Measurements from ENCODE around the gene VAMP4.

Gene VAMP4

DNA sequence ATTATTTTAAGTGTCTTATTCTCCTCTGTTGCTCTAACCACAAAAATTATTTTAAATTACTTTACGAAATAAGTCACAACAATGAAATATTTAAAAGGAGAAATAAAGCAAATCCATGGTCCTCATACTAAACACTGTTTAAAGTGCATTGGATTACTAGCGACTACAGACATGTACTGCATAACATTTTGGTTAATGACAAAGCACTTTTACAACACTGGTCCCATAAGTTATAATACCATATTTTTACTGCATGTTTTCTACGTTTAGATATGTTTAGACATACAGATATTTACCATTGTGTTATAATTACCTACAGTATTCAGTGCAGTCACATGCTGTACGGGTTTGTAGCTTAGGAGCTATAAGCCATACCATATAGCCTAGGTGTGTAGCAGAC lies 30.2 kb downstream of the VAMP4 start:
- ATAC-seq: no peak
- TF ChIP-seq ZFP30 (CRISPR knock-in tag; IDR thresholded peaks at IDR 0.05) (no peak), ISL1 (CRISPR knock-in tag; IDR thresholded peaks at IDR 0.05) (no peak), PPARA (CRISPR knock-in tag; IDR thresholded peaks at IDR 0.05; ENCODE audit: borderline replicate concordance) (no peak), SNAI2 (CRISPR knock-in tag; IDR thresholded peaks at IDR 0.05) (no peak), ARNTL (CRISPR knock-in tag; IDR thresholded peaks at IDR 0.05; ENCODE audit: borderline replicate concordance, low read depth) (no peak), TOX (CRISPR knock-in tag; IDR thresholded peaks at IDR 0.05; ENCODE audit: borderline replicate concordance) (no peak), TCF4 (CRISPR knock-in tag; IDR thresholded peaks at IDR 0.05; ENCODE audit: borderline replicate concordance) (no peak), ZFP3 (CRISPR knock-in tag; IDR thresholded peaks at IDR 0.05) (no peak), GLIS3 (CRISPR knock-in tag; IDR thresholded peaks at IDR 0.05) (no peak), ZNF565 (CRISPR knock-in tag; conservative IDR thresholded peaks at IDR 0.05; ENCODE audit: low read depth) (no peak)
- TF ChIP-seq, protein P1, sequence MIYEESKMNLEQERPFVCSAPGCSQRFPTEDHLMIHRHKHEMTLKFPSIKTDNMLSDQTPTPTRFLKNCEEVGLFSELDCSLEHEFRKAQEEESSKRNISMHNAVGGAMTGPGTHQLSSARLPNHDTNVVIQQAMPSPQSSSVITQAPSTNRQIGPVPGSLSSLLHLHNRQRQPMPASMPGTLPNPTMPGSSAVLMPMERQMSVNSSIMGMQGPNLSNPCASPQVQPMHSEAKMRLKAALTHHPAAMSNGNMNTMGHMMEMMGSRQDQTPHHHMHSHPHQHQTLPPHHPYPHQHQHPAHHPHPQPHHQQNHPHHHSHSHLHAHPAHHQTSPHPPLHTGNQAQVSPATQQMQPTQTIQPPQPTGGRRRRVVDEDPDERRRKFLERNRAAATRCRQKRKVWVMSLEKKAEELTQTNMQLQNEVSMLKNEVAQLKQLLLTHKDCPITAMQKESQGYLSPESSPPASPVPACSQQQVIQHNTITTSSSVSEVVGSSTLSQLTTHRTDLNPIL (CRISPR knock-in tag; IDR thresholded peaks at IDR 0.05; ENCODE audit: low read depth): no peak
- TF ChIP-seq, protein P2, sequence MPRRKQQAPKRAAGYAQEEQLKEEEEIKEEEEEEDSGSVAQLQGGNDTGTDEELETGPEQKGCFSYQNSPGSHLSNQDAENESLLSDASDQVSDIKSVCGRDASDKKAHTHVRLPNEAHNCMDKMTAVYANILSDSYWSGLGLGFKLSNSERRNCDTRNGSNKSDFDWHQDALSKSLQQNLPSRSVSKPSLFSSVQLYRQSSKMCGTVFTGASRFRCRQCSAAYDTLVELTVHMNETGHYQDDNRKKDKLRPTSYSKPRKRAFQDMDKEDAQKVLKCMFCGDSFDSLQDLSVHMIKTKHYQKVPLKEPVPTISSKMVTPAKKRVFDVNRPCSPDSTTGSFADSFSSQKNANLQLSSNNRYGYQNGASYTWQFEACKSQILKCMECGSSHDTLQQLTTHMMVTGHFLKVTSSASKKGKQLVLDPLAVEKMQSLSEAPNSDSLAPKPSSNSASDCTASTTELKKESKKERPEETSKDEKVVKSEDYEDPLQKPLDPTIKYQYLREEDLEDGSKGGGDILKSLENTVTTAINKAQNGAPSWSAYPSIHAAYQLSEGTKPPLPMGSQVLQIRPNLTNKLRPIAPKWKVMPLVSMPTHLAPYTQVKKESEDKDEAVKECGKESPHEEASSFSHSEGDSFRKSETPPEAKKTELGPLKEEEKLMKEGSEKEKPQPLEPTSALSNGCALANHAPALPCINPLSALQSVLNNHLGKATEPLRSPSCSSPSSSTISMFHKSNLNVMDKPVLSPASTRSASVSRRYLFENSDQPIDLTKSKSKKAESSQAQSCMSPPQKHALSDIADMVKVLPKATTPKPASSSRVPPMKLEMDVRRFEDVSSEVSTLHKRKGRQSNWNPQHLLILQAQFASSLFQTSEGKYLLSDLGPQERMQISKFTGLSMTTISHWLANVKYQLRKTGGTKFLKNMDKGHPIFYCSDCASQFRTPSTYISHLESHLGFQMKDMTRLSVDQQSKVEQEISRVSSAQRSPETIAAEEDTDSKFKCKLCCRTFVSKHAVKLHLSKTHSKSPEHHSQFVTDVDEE (CRISPR knock-in tag; IDR thresholded peaks at IDR 0.05): no peak

DNA sequence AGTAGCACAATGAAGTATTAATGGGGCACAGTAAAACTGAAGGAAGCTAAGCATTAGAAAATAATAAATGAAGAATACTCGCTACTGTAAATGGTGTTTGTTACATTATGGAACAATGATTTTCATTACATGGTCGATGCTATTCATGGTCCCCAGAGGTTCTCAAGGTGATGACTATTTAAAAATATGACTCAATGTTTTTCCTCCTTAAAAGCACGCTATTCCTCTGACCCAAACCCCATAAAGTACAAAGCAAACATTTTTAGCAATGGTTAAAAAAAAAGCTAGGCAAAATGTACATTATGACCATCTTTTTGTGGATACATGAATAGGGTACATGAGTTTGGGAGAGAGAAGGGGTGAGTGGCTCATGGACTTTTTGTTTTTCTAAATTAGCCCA lies 34.3 kb downstream of the VAMP4 start:
- TF ChIP-seq ZFP30 (CRISPR knock-in tag; IDR thresholded peaks at IDR 0.05) (no peak), PPARA (CRISPR knock-in tag; IDR thresholded peaks at IDR 0.05; ENCODE audit: borderline replicate concordance) (no peak), ZNF70 (CRISPR knock-in tag; IDR thresholded peaks at IDR 0.05) (no peak), OSR1 (CRISPR knock-in tag; IDR thresholded peaks at IDR 0.05) (no peak), ZFP3 (CRISPR knock-in tag; IDR thresholded peaks at IDR 0.05) (no peak), TCF4 (CRISPR knock-in tag; IDR thresholded peaks at IDR 0.05; ENCODE audit: borderline replicate concordance) (no peak), SNAI2 (CRISPR knock-in tag; IDR thresholded peaks at IDR 0.05) (no peak), ZC3H10 (CRISPR knock-in tag; IDR thresholded peaks at IDR 0.05) (no peak), ISL1 (CRISPR knock-in tag; IDR thresholded peaks at IDR 0.05) (no peak), TOX (CRISPR knock-in tag; IDR thresholded peaks at IDR 0.05; ENCODE audit: borderline replicate concordance) (no peak)
- no peak for ATAC-seq

DNA sequence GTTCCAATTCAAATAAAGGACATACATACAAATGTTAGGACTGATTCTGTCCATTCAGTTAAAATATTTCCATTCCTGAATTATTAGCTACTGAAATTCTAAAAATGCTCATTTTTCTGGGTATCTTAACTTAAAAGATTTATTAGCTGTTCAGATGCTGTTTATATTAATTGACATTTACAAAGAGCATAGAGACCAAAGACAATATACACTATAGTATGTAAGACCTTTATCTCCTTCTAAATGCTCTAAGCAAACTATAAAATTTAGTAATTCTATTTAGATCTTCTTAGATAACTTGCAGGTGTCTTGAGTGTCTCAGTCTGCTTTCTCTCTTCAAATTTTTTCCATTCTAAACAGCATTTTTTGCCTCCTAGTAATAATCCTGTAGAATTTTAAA lies 39.3 kb downstream of the VAMP4 start:
- ATAC-seq: no peak
- peak; percentile 94 for TF ChIP-seq ISL1 (CRISPR knock-in tag; IDR thresholded peaks at IDR 0.05)
- TF ChIP-seq ZNF565 (CRISPR knock-in tag; conservative IDR thresholded peaks at IDR 0.05; ENCODE audit: low read depth): no peak
- TF ChIP-seq, protein P3, sequence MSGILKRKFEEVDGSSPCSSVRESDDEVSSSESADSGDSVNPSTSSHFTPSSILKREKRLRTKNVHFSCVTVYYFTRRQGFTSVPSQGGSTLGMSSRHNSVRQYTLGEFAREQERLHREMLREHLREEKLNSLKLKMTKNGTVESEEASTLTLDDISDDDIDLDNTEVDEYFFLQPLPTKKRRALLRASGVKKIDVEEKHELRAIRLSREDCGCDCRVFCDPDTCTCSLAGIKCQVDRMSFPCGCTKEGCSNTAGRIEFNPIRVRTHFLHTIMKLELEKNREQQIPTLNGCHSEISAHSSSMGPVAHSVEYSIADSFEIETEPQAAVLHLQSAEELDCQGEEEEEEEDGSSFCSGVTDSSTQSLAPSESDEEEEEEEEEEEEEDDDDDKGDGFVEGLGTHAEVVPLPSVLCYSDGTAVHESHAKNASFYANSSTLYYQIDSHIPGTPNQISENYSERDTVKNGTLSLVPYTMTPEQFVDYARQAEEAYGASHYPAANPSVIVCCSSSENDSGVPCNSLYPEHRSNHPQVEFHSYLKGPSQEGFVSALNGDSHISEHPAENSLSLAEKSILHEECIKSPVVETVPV (CRISPR knock-in tag; IDR thresholded peaks at IDR 0.05): no peak
- TF ChIP-seq, protein P4, sequence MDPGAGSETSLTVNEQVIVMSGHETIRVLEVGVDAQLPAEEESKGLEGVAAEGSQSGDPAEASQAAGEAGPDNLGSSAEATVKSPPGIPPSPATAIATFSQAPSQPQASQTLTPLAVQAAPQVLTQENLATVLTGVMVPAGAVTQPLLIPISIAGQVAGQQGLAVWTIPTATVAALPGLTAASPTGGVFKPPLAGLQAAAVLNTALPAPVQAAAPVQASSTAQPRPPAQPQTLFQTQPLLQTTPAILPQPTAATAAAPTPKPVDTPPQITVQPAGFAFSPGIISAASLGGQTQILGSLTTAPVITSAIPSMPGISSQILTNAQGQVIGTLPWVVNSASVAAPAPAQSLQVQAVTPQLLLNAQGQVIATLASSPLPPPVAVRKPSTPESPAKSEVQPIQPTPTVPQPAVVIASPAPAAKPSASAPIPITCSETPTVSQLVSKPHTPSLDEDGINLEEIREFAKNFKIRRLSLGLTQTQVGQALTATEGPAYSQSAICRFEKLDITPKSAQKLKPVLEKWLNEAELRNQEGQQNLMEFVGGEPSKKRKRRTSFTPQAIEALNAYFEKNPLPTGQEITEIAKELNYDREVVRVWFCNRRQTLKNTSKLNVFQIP (CRISPR knock-in tag; IDR thresholded peaks at IDR 0.05; ENCODE audit: borderline replicate concordance, low read depth): no peak

DNA sequence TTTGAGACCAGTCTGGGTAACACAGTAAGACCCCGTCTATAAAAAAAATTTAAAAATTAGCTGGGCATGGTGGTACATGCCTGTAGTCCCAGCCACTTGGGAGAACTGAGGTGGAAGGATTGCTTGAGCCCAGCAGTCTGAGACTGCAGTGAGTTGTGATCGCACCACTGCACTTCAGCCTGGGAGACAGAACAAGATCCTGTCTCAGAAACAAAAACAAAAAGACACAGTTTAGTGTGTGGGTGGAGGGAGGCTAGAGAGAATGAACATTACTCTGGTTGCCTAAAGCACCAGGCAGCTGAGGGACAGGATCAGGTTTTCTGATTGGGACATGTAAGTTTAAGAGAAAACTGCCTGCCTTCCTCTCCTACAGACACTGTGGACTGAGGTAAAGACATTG lies 42.3 kb downstream of the VAMP4 start:
- ATAC-seq: no peak

More for the DNA sequence above, 42.3 kb downstream of the VAMP4 start:
- no peak for TF ChIP-seq SNAI2 (CRISPR knock-in tag; IDR thresholded peaks at IDR 0.05)
- TF ChIP-seq ZFP30 (CRISPR knock-in tag; IDR thresholded peaks at IDR 0.05): no peak
- no peak for TF ChIP-seq GLIS3 (CRISPR knock-in tag; IDR thresholded peaks at IDR 0.05)
- no peak for TF ChIP-seq ZFP3 (CRISPR knock-in tag; IDR thresholded peaks at IDR 0.05)
- TF ChIP-seq, protein P2 (CRISPR knock-in tag; IDR thresholded peaks at IDR 0.05): no peak
- TF ChIP-seq ZC3H10 (CRISPR knock-in tag; IDR thresholded peaks at IDR 0.05): no peak
- no peak for TF ChIP-seq RARB (CRISPR knock-in tag; IDR thresholded peaks at IDR 0.05)
- TF ChIP-seq, protein P4 (CRISPR knock-in tag; IDR thresholded peaks at IDR 0.05; ENCODE audit: borderline replicate concordance, low read depth): no peak
- TF ChIP-seq CSDC2 (CRISPR knock-in tag; IDR thresholded peaks at IDR 0.05): no peak
- no peak for TF ChIP-seq ZNF70 (CRISPR knock-in tag; IDR thresholded peaks at IDR 0.05)
- TF ChIP-seq OSR1 (CRISPR knock-in tag; IDR thresholded peaks at IDR 0.05): no peak
- no peak for TF ChIP-seq TCF4 (CRISPR knock-in tag; IDR thresholded peaks at IDR 0.05; ENCODE audit: borderline replicate concordance)
- TF ChIP-seq, protein P5, sequence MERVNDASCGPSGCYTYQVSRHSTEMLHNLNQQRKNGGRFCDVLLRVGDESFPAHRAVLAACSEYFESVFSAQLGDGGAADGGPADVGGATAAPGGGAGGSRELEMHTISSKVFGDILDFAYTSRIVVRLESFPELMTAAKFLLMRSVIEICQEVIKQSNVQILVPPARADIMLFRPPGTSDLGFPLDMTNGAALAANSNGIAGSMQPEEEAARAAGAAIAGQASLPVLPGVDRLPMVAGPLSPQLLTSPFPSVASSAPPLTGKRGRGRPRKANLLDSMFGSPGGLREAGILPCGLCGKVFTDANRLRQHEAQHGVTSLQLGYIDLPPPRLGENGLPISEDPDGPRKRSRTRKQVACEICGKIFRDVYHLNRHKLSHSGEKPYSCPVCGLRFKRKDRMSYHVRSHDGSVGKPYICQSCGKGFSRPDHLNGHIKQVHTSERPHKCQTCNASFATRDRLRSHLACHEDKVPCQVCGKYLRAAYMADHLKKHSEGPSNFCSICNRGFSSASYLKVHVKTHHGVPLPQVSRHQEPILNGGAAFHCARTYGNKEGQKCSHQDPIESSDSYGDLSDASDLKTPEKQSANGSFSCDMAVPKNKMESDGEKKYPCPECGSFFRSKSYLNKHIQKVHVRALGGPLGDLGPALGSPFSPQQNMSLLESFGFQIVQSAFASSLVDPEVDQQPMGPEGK (CRISPR knock-in tag; IDR thresholded peaks at IDR 0.05; ENCODE audit: borderline replicate concordance): no peak
- TF ChIP-seq ESRRG (CRISPR knock-in tag; IDR thresholded peaks at IDR 0.05): no peak
